HPDE6-E6E7 (cell line): ENCODE measurements around the gene ARHGEF25.
A peak's percentile ranks its signal among the peaks of the same experiment; 100 is the strongest.
"Not testable (repeated sequence)": the region's sequence is repeated elsewhere in the genome, so short reads cannot be mapped to it uniquely, and the experiment has no call there.

Experiments used
- DNase-seq: peaks from one replicate; pipeline ENCODE4 v3.0.0; 2011; ENCODE audit warnings: missing footprints; ENCODE audit errors: extremely low spot score

ARHGEF25 gene

DNA sequence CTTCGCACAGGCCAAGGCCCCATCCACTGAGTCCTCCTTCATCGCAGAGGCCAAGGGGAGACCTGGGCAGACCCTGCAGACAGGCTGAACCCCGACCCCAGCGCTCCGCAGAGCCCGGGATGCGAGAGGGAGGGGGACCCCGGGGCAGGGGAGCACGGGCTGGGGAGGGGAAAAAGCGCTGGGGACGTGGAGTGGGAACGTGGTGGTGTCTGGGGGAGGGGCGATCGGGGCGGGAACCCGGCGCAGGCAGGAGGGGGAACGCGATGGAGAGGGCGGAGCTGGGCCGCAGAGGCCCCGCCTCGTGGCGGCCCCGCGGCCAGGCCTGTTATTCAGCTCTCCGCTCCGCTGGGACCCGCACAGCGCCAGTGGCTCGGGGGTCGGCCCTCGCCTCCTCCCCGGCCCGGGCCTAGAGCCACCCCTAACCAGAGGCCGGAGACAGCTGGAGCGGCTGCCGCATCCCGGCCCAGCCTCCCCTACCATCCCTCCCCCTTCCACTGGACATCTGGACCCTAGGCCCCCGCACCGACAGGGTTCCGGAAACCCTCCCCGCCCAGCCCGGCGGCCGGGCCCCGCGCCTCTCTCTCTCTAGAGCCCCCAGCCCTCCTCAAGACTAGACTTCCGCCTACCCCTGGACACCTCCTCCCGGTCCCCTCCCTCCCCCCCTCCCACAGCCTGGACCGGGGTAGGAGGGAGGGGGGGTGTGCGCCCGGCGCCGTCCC, at the start of gene ARHGEF25:
Gene ARHGEF25 (plus strand): TSS at position 328 of the 719 bp plus-strand sequence. CDS start 460 bp downstream, outside the sequence.
- no peak for DNase-seq

DNA sequence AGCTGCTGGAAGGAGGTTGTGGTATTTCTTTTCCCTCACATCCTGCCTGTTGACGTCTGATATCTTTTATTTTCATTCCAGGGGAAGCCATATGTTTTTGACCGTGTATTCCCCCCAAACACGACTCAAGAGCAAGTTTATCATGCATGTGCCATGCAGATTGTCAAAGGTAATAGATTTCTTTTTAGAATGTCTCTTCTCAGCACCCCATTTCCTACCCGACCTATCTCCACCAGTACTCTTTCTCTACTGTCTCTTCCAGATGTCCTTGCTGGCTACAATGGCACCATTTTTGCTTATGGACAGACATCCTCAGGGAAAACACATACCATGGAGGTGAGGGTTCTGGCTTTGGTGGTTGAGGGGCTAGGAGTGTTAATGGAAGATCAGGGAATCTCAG, 47.9 kb upstream of the ARHGEF25 start:
- DNase-seq, result no peak

- DNase-seq, result no peak
Observed at GRCh38 chr12:57564178-57564740, 47.0 kb upstream of the ARHGEF25 start.

- no peak for DNase-seq
Observed at GRCh38 chr12:57568838-57569237, 42.4 kb upstream of the ARHGEF25 start.

GRCh38 chr12:57569858-57570257, 41.4 kb upstream of the ARHGEF25 start:
- no peak for DNase-seq

DNA sequence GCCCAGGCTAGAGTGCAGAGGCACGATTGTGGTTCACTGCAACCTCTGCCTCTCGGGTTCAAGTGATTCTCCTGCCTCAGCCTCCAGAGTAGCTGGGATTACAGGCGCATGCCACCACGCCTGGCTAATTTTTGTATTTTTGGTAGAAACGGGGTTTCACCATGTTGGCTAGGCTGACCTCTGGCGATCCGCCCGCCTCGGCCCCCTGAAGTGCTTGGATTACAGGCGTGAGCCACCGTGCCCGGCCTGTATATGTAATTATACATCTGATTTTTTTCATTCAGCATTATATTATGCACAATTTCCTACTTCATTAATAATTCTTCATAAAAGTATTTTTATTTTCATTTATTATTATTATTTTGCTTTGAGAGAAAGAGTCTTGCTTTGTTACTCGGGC, 40.8 kb upstream of the ARHGEF25 start:
- DNase-seq, result not testable (repeated sequence)

- DNase-seq, result no peak
Observed at GRCh38 chr12:57571926-57572762, 39.1 kb upstream of the ARHGEF25 start.

DNA sequence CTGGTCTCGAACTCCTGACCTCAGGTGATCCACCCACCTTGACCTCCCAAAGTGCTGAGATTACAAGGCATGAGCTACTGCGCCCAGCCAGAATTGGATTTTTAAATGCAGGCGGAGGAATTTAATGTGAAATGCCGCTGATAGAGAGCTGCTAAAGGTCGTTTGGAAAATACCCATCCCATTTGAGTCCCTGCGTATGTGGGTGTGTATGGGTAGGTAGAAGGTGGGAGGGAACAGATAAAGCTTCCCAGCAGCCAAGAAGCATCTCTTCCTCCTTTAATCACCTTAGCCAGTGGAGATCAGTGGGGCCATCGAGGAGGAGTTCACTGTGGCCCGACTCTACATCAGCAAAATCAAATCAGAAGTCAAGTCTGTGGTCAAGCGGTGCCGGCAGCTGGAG, 36.4 kb upstream of the ARHGEF25 start:
- no peak for DNase-seq

GRCh38 chr12:57575771-57576612, 35.2 kb upstream of the ARHGEF25 start:
- DNase-seq, result no peak

DNA sequence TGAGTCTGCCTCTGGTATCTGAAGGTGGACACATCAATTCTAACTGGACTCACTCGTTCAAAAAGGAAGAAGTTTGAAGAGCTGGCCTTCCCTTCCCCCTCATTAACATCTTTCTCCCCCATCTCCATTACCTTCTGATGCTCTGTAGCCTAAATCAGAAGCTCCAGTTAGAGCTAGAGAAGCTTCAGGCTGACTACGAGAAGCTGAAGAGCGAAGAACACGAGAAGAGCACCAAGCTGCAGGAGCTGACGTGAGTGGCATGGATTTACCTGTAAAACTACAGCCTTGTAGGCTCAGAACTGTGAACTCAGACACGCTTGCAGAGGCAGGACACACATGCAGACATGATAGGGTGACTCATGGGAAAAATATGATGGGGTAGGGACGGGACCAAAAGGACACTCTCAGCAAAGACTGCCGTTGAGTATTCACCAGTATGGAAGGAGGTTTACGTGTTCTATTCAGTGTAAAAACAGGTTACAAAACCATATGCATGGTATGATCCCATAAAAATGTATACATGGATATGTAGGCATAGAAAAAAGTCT, 34.5 kb upstream of the ARHGEF25 start:
- no peak for DNase-seq

DNA sequence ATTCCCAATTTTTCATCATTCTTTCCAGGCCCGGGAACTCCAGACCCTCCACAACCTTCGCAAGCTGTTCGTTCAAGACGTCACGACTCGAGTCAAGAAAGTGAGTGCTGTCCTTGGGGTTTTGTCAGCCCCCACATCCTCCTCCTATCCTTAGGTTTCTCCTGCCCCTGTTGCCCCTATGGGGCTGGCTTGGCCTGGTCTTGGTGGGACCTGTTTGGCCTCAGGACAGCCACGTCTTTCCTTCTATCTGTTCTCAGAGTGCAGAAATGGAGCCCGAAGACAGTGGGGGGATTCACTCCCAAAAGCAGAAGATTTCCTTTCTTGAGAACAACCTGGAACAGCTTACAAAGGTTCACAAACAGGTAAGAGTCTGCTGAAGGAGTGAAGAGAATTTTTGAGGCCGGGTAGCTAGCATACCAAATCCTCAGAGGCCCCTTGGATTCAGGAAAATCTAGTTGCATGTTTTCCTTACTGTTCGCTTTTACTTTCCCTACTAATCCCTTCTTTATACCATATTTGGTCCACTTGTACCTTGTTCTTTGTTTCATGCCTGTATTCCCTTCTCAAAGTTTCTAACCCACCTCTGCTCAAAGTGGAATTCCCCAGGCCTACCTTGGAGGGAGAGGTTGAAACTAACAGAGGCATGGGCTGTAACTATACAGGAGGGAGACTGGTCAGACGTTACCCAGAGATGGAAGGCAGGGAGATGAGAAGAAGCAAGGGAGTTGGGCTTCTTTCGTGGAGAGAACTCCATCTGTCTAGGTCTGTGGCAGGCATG, 33.1 kb upstream of the ARHGEF25 start:
- no peak for DNase-seq

- no peak for DNase-seq
Observed at GRCh38 chr12:57579011-57579410, 32.2 kb upstream of the ARHGEF25 start.

DNA sequence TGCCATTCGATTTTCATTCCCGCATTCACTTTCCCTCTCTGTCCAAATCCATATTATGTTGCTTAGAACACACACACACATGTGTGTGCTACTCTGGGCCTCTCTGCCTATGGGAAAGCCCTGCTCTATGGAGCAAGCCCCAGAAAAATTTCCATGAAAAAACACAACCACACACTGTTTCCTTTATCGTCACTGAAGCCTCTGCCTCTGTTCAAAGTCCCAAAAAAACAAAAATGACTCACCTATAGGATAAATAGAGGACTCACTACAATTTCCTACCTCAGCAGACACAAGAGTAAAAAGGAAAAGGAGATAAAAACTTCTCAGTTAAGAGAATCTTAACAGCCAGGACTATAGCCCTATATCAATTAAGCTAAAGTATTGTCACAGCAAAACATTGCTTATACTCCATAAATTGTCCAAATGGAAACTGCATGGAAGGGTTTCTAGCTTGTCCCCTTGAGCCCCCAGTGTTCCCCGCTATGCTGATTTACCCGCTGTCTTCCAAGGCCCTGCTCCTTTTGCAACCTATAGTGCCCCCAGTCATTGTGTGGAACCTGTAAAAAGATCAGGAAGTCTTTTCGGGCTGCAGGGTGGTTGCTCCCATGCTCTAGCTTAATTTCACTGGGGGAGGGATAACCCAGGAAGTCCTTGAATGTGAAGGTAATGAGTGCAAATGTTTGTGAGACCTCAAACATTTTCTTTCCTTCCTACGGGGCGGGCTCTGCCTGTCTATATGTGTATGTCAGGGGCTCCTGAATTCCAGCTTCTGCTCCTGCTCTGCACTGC, 31.4 kb upstream of the ARHGEF25 start:
- no peak for DNase-seq

DNA sequence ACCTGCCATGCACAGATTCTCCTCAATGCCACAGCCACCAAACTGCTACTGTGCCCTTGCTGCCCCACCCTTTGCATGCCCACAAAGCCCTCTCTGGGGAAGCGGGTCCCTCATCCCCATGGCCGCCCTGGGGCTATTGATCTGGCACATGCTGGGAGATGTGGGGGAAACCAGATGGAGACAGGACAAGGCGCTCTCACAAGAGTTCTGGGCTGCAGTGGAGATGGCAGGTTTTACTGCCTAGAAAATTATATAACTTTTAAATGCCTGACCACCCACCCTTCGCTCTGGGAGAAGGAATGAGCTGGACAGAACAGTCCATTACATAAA, 30.8 kb upstream of the ARHGEF25 start:
- DNase-seq, result no peak

DNA sequence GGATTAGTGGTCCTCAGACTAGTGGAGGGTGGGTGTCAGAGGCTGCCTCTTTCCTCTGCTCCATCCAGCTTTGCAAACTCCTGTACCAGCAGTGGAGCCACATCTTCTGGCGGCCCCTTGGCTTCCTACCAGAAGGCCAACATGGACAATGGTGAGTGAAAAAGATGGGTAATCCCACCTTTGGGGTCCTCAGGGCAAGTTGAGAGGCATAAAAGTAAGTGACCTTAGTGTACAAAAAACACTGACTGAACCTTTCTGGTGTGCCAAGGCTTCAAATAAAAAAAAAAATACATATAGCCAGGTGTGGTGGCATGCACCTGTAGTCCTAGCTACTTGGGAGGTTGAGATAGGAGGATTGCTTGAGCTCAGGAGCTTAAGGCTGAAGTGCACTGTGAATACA, 29.4 kb upstream of the ARHGEF25 start:
- DNase-seq, result no peak

DNA sequence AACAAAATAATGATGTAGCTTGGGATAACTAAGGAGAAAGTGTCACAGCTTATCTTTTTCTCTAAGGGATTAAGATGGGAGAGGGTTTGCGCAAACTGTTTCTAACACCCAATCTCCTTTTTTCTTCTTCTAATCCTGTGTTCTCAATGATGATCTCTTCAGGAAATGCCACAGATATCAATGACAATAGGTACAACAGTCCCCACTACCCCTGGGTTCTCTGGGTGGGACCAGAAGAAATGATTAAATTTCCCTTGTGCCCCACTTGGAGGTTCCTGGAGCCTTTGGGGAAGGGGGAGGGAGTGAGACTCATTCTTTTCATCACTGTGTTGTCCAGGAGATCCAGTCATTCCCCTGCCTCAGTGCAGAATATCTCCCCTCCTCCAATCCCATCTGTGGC, 28.8 kb upstream of the ARHGEF25 start:
- no peak for DNase-seq

- peak; percentile 81 for DNase-seq
Observed at GRCh38 chr12:57583008-57583831, 28.0 kb upstream of the ARHGEF25 start.

DNA sequence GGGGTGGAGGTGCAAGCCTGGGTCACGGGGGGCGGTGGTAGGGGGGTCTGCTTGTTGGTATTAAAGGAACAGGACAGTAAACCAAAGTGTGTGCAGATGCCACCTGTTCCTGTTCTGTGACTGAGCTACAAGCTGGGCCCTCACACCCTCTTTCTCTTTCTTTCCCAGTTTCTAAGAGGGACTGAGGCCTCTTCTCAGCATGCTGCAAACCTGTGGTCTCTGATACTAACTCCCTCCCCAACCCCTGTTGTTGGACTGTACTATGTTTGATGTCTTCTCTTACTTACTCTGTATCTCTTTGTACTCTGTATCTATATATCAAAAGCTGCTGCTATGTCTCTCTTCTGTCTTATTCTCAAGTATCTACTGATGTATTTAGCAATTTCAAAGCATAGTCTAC, 27.2 kb upstream of the ARHGEF25 start:
- no peak for DNase-seq

DNA sequence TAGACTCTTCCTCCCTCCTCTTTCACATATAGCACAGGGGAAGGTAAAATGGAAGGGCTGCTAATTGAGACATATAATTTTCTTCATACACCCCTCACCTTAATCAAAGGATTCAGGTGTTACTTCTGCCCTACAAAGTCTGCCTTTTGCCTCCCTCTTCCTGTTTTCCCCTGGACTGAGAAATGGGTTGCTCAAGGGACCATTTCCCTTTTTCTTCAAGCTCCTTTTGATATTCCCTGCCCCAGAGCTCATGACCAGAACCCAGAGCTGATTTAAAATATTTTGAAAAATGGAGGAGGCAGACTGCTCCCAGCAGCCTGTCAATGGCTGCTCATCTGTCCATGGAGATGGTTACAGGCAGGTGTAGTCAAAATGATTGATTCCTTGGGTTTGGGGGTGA, 26.5 kb upstream of the ARHGEF25 start:
- no peak for DNase-seq
